Endothelial cell of umbilical vein (primary cell): Measurements from ENCODE around the gene DGKG. TPM values are rescaled to one million over a fixed set of nuclear protein-coding genes. Genes with fewer than 3 reads are reported as not detected.

Source experiments
- BruUV-seq: library from RNA; stranded (reverse); fragments of 400-500 nt; replicated peaks from 2 replicates; lab custom pipeline; 2021; lab: Mats Ljungman, UMichigan
- CTCF ChIA-PET: fragments of 300-600, 350-600 bp; sonication (Branson Sonifier 250); formaldehyde crosslinking; loops from one replicate; lab custom pipeline; 2021; ENCODE audit warnings: antibody characterized with exemption, inconsistent platforms; lab: Charles Lee
- POLR2A ChIA-PET: fragments of 300-600, 350-600 bp; sonication (Branson Sonifier 250); formaldehyde crosslinking; loops from one replicate; lab custom pipeline; 2021; ENCODE audit warnings: antibody characterized with exemption, inconsistent platforms; lab: Charles Lee
- DNase-seq: peaks from one replicate; pipeline ENCODE4 v3.0.0-alpha.2; 2011; ENCODE audit warnings: low read depth, low spot score
- FAIRE-seq: peaks from 2 replicates; lab custom pipeline; 2011; peaks lifted over from hg19 to GRCh38; lab: Jason Lieb, UNC
- H2AFZ ChIP-seq: 2 replicates; pipeline ENCODE4 v1.6.0; 2012; ENCODE audit warnings: low read depth, low read length, control low read depth, inconsistent platforms
- H3K27ac ChIP-seq: 2 replicates; pipeline ENCODE4 v1.5.1; 2011; ENCODE audit warnings: low read depth, mild to moderate bottlenecking, control low read depth, low read length, moderate library complexity; ENCODE audit not compliant: insufficient read depth
- H3K27me3 ChIP-seq, 2 experiments: 2 replicates each; pipeline versions ENCODE4 v1.6.0 to v1.6.1; 2011; ENCODE audit warnings: low read length in 2 of 2, mixed read lengths in 1 of 2; ENCODE audit not compliant: control insufficient read depth in 2 of 2, insufficient read depth in 2 of 2
- H3K36me3 ChIP-seq, 2 experiments: 2 replicates in 1 of 2; 3 replicates in 1 of 2; pipeline ENCODE4 v1.5.1; 2011; ENCODE audit warnings: low read length in 2 of 2, mild to moderate bottlenecking in 1 of 2, moderate library complexity in 1 of 2; ENCODE audit not compliant: control insufficient read depth in 2 of 2, insufficient read depth in 2 of 2; ENCODE audit errors: extremely low read depth in 1 of 2
- H3K4me1 ChIP-seq: 3 replicates; pipeline ENCODE4 v1.5.1; 2011; ENCODE audit warnings: mild to moderate bottlenecking, low read length; ENCODE audit not compliant: control insufficient read depth, insufficient read depth; ENCODE audit errors: extremely low read depth
- H3K4me2 ChIP-seq: 2 replicates; pipeline ENCODE4 v1.6.1; 2011; ENCODE audit warnings: low read length, control low read depth, mixed read lengths; ENCODE audit not compliant: insufficient read depth
- H3K4me3 ChIP-seq, 3 experiments: fragments of 200-600 bp in 1 of 3; sonication (generic), shearing (Covaris generic) in 1 of 3; replicated peaks in 1 of 3; 2 replicates each; pipeline ENCODE4 v1.5.1; 2011 to 2016; ENCODE audit warnings: control low read depth in 3 of 3, low read length in 3 of 3, mild to moderate bottlenecking in 2 of 3, inconsistent platforms in 1 of 3, low read depth in 1 of 3, moderate library complexity in 1 of 3; ENCODE audit not compliant: insufficient read depth in 1 of 3
- H3K79me2 ChIP-seq: 2 replicates; pipeline ENCODE4 v1.6.0; 2012; ENCODE audit warnings: low read length, inconsistent platforms; ENCODE audit not compliant: control insufficient read depth, insufficient read depth
- H3K9ac ChIP-seq: replicated peaks from 2 replicates; pipeline ENCODE3; 2011; ENCODE audit warnings: low read length, control low read depth; ENCODE audit not compliant: insufficient read depth; ENCODE audit errors: extremely low read depth
- H3K9me1 ChIP-seq: replicated peaks from 3 replicates; pipeline ENCODE4 v1.6.0; 2011; ENCODE audit warnings: mild to moderate bottlenecking, low read length; ENCODE audit not compliant: control insufficient read depth, insufficient read depth; ENCODE audit errors: extremely low read depth
- H3K9me3 ChIP-seq: replicated peaks from 2 replicates; pipeline ENCODE4 v1.5.1; 2012; ENCODE audit warnings: low read length, inconsistent platforms; ENCODE audit not compliant: control insufficient read depth, insufficient read depth
- H4K20me1 ChIP-seq: replicated peaks from 2 replicates; pipeline ENCODE3; 2011; ENCODE audit warnings: mild to moderate bottlenecking, low read length; ENCODE audit not compliant: control insufficient read depth, insufficient read depth; ENCODE audit errors: extremely low read depth
- EZH2 ChIP-seq: IDR thresholded peaks from 2 replicates; pipeline ENCODE4 v1.6.1; 2012; ENCODE audit warnings: borderline replicate concordance, low read depth, mild to moderate bottlenecking, moderate library complexity, low read length, inconsistent platforms; ENCODE audit not compliant: severe bottlenecking
- FOS ChIP-seq: IDR thresholded peaks from 2 replicates; pipeline ENCODE4 v1.6.1; 2011; ENCODE audit warnings: mild to moderate bottlenecking, low read length, moderate library complexity, borderline replicate concordance; ENCODE audit not compliant: insufficient read depth
- GATA2 ChIP-seq: IDR thresholded peaks from 2 replicates; pipeline ENCODE4 v1.7.0; 2011; ENCODE audit warnings: low read depth, mild to moderate bottlenecking, moderate library complexity, mixed read lengths, low read length; ENCODE audit not compliant: insufficient read length, insufficient read depth
- JUN ChIP-seq: IDR thresholded peaks from 2 replicates; pipeline ENCODE4 v1.6.1; 2011; ENCODE audit warnings: borderline replicate concordance, low read depth; ENCODE audit not compliant: insufficient read length, insufficient read depth
- MYC ChIP-seq: IDR thresholded peaks from one replicate; pipeline ENCODE4 v1.6.1; 2011; ENCODE audit warnings: mild to moderate bottlenecking, low read depth, low read length
- POLR2A ChIP-seq: IDR thresholded peaks from 2 replicates; pipeline ENCODE4 v1.6.1; 2012; ENCODE audit warnings: low read depth, mild to moderate bottlenecking, control low read depth, low read length
- POLR2AphosphoS5 ChIP-seq: IDR thresholded peaks from 2 replicates; pipeline ENCODE4 v1.6.1; 2012; ENCODE audit warnings: low read depth, mild to moderate bottlenecking, control low read depth, low read length, moderate library complexity; ENCODE audit not compliant: insufficient read depth
- dilution Hi-C: fragments of 300-500 bp; cut with MboI; formaldehyde crosslinking; loops from one replicate; pipeline ENCODE4 v1.15.0; 2019; ENCODE audit warnings: low sequenced_read_pairs; ENCODE audit not compliant: extremely low pct_ligation_motif_present
- intact Hi-C: fragments of 100-400 bp; cut with micrococcal nuclease; formaldehyde crosslinking; loops from one replicate; pipeline ENCODE4 v1.10.0; 2022
- polyA plus RNA-seq, 4 experiments: library from polyadenylated mRNA; depleted of rRNA in 3 of 4; stranded (reverse) in 3 of 4; unstranded in 1 of 4; fragments of >200 nt; gene quantifications; 2 replicates each; pipeline versions ENCODE4 v1.2.1 to v1.2.3, GENCODE V29; 2011 to 2012; ENCODE audit warnings: missing spikeins in 1 of 4
- total RNA-seq: library from RNA; stranded (reverse); gene quantifications from 2 replicates; pipeline ENCODE4 v1.2.3, GENCODE V29; 2021
- TF ChIP-seq, protein P1 (sequence below), 2 donors: IDR thresholded peaks; 1 replicate in 1 of 2; 2 replicates in 1 of 2; pipeline ENCODE4 v1.5.1; 2011; ENCODE audit warnings: low read length in 2 of 2, mild to moderate bottlenecking in 2 of 2, moderate library complexity in 2 of 2, control low read depth in 1 of 2, inconsistent platforms in 1 of 2, low read depth in 1 of 2; ENCODE audit not compliant: insufficient read depth in 1 of 2; ENCODE audit errors: extremely low read depth in 1 of 2
- TF ChIP-seq, protein P2 (sequence below): IDR thresholded peaks from 2 replicates; pipeline ENCODE4 v1.6.1; 2011; ENCODE audit not compliant: insufficient read depth, insufficient read length

The DGKG gene
- total and polyA plus RNA-seq, 2 donors (not counting 3 experiments of a cell fraction or from before 2014, with no cell fraction given) = not detected

DNA sequence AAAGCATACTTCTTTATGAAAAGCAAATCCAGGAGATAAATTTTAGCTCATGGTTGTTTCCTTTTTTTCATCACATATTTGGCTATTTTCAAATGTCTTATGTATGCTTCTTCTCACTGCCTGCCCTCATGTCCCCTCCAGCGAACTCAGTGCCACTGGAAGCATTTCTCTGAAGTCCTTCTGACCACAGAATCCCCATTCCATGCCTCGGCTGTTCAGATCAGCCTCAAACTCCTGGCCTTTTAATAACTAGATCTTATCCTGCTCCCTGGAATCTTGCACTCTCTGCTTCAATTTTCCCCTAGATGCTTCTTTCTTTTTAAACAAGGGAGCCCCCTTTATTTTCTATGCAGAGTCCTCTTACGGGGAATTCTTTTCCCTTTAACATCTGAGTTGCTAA, 263.3 kb downstream of the DGKG start:
- no peak overlapping the region for H3K9ac ChIP-seq
- intact Hi-C loops = no loop called here
- H3K9me1 ChIP-seq = no peaks in the 10 kb centered on the region
- no peak overlapping the region for H3K4me2 ChIP-seq
- TF ChIP-seq POLR2AphosphoS5 (no peak), JUN (no peak), FOS (no peak), POLR2A (no peak), GATA2 (no peak), EZH2 (no peak), MYC (no peak)
- TF ChIP-seq, protein P1, sequence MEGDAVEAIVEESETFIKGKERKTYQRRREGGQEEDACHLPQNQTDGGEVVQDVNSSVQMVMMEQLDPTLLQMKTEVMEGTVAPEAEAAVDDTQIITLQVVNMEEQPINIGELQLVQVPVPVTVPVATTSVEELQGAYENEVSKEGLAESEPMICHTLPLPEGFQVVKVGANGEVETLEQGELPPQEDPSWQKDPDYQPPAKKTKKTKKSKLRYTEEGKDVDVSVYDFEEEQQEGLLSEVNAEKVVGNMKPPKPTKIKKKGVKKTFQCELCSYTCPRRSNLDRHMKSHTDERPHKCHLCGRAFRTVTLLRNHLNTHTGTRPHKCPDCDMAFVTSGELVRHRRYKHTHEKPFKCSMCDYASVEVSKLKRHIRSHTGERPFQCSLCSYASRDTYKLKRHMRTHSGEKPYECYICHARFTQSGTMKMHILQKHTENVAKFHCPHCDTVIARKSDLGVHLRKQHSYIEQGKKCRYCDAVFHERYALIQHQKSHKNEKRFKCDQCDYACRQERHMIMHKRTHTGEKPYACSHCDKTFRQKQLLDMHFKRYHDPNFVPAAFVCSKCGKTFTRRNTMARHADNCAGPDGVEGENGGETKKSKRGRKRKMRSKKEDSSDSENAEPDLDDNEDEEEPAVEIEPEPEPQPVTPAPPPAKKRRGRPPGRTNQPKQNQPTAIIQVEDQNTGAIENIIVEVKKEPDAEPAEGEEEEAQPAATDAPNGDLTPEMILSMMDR (IDR thresholded peaks at IDR 0.05; ENCODE audit: extremely low read depth in 1 of 2, insufficient read depth in 1 of 2, low read depth in 1 of 2, low read length in 2 of 2) = no peak
- TF ChIP-seq, protein P2, sequence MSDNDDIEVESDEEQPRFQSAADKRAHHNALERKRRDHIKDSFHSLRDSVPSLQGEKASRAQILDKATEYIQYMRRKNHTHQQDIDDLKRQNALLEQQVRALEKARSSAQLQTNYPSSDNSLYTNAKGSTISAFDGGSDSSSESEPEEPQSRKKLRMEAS = no peak
- H2AFZ ChIP-seq = no peak overlapping the region
- no peak for DNase-seq
- no peak overlapping the region for H3K4me3 ChIP-seq
- H3K27ac ChIP-seq = no peak overlapping the region
- H3K4me1 ChIP-seq = peaks cover 13% of the 10 kb centered on the region
- dilution Hi-C loops = no loop called here
- H4K20me1 ChIP-seq = no peaks in the 10 kb centered on the region
- no peaks in the 10 kb centered on the region for H3K79me2 ChIP-seq
- H3K36me3 ChIP-seq = peaks cover 0 to under 1% of the 10 kb centered on the region in 2 experiments
- no peak for FAIRE-seq
- POLR2A ChIA-PET = interaction anchor here (2.7 kb wide), 1 partner anchor 10 kb away, joined by 15 read pairs; the partner anchor contains the start of gene ETV5
- BruUV-seq = no TSS peak
- CTCF ChIA-PET = interaction anchor here (0.6 to 2.0 kb wide), 6 partner anchors 9 to 490 kb away, joined by 3 to 8 read pairs (median 5); no protein-coding TSS in a partner anchor
- H3K27me3 ChIP-seq = no peaks in the 10 kb centered on the region
- H3K9me3 ChIP-seq = no peaks in the 10 kb centered on the region
